ENCODE results near the gene SENP8. TPM values are rescaled to one million over a fixed set of nuclear protein-coding genes. Genes with fewer than 3 reads are reported as not detected.

SENP8 gene
- total RNA-seq, 1 donor from 2014 or later = 1.8 TPM

- ATAC-seq = no peak
These were observed 4.7 kb upstream of the SENP8 start for GRCh38 chr15:72113347-72114031.

GRCh38 chr15:72116731-72117485 is 1.3 kb upstream of the SENP8 start:
- peak; percentile 6 for ATAC-seq

DNA sequence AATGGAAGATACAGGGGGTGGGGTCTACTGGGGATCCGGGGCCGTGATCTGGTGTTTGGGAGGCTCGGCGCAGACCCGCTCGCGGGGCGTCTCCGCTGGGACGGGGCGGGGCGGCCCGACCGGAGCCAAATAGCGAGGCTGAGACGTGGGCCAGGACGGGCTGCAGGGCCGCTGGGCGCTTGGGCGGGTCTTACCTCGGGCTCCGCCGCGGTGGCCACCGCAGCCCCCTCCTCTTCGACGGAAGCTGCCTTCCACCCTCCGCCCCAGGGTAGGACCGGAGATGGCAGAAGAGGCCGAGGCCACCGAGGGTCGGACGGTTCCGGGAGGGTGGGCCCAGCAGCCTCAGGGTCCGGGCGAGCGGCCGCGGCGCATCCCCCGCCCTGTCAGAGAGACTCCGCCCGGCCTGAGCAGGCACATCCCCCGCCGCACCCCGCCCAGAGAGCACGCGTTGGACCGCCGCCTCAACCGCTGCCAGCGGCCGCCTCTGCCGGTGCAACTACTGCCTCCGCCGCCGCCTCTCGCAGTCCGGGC is 652 bp upstream of the SENP8 start:
- ATAC-seq = peak; percentile 83

DNA sequence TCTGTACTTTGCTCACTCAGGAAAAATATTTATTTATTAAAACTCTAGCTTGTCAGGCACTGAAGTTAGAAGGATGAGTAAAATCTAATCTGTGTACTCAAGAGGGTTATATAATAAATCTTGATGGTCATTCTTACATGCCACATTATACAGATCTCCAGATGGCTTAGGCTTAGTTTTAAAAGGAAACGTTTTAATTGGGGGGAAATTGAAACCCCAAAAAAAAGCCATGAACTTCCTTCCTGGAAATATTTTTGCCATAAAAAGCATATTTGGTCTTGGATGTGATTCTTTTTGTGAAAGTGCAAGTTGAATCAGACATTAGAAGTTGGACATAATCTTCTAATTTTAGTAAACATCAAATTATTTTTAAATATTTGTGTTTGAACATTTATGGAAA is 6.0 kb downstream of the SENP8 start:
- no peak for ATAC-seq

- ATAC-seq = no peak
These were observed 9.6 kb downstream of the SENP8 start for GRCh38 chr15:72127724-72128322.

GRCh38 chr15:72128359-72128758 is 10.2 kb downstream of the SENP8 start:
- ATAC-seq = no peak

GRCh38 chr15:72130272-72130671 is 12.1 kb downstream of the SENP8 start:
- ATAC-seq = no peak

DNA sequence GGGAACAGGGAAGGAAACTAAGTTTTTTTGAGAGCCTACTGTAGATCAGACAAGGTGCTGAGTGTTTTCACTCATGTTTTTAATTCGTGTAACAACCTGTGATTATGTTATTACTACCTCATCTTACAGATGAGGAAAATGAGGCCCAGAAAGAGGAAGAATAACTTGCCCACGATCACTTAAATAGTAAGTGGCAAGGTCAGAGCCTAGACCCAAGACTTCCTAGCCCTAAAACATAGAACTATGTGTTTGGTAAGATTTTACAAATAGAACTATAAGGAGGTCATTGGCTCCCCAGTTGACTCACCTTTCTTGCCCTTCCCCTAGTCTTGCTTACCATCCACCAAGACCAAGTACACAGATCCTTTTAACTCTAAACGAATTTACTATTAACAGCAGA is 13.7 kb downstream of the SENP8 start:
- ATAC-seq = no peak

DNA sequence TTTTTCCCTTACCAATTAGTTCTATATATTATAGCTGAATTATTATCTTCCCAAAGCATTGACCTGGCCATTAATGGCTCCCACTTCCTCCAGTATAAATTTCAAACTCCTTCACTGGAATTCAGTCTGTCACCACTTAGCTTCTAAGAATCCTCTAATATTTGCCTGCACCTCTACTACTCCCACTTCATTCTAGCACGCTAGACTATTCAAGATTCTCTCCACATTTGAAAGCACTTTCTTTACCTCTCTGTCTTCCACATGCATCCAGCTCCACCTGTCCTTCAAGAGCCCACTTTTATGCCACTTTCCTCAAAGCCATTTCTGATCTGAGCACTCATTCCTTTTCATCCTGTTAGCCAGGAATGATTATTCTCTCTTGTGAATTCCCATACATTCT is 15.0 kb downstream of the SENP8 start:
- ATAC-seq = no peak

DNA sequence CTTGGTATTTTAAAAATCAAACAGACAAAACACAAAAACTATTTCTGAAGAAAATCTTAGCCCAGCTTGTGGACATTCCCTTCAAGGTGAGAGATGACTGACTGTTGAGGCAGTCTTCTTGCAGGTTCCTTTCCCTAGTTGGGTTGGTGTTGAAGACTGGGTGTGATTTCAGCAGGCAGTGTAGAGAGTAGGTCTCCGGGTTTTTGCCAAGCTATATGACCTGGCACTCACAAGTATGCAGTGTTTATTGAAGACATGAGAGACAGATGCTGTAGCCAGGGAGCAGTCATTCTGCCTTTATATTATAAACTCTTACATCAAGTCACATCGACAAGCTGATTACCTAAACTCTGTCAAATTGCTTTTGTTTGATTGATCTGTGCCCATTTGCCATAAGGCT is 17.5 kb downstream of the SENP8 start:
- ATAC-seq = no peak

- ATAC-seq = no peak
These were observed 18.2 kb downstream of the SENP8 start for GRCh38 chr15:72136170-72137051.

- ATAC-seq = no peak
These were observed 21.5 kb downstream of the SENP8 start for GRCh38 chr15:72139667-72140066.

GRCh38 chr15:72140088-72140487 is 21.9 kb downstream of the SENP8 start:
- no peak for ATAC-seq

GRCh38 chr15:72141171-72142084 is 23.2 kb downstream of the SENP8 start:
- no peak for ATAC-seq

DNA sequence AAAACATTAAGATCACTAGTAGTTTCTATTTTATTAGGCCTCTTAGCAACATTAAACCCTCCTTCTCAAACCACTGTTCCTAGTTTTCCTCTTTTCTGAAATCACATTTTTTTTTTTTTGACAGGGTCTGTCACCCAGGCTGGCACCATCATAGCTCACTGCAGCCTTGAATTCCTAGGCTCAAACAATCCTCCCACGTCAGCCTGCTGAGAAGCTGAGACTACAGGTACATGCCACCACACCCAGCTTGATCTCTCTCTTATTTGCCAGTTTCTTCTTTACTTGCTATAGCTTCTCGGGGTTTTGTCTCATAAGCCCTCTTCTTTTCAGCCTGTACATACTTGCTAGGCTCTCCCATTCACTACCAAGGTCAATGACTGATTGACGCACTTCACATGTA is 28.0 kb downstream of the SENP8 start:
- no peak for ATAC-seq

- no peak for ATAC-seq
These were observed 28.7 kb downstream of the SENP8 start for GRCh38 chr15:72146934-72147333.

- ATAC-seq = no peak
These were observed 29.2 kb downstream of the SENP8 start for GRCh38 chr15:72147418-72147817.

DNA sequence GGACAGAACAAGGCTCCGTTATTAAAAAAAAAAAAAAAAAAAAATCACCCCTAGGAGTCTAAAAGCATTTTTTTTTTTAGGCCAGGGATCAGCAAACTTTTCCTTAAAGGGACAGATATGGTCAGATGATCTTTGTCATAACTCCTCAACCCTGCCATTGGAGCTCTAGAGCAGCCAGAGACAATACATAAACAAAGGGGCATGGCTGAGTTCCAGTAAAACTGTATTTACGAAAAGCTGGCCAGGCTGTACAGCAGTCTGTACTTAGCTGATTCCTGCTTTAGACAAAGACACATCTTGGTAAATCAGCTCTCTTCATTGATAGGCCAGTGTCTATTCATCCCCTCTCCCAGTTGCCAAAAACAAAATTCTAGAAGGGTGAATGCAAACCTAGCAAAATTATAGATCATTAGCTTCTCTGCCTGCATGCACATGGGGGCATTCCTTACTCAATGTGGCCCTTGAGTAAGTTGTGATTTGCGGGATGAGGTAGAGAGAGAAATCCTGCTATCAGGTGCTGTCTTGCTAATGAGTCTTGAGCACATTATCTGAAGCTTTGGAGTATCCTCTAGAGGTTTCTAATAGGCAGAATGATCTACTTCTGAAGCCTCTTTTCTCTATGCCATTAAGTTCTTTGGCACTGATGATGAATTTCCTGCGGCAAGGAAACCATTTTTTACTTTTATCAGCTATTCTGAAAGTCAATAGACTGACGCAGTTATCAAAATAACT is 35.2 kb downstream of the SENP8 start:
- ATAC-seq = no peak

- no peak for ATAC-seq
These were observed 36.1 kb downstream of the SENP8 start for GRCh38 chr15:72154316-72154715.

GRCh38 chr15:72155003-72155621 is 36.9 kb downstream of the SENP8 start:
- ATAC-seq = peak; percentile 69

All from esophagus mucosa (tissue), 1 donor.